Fibroblast of lung (primary cell): ENCODE results near the gene SNN.

Experiments
- EZH2 ChIP-seq: IDR thresholded peaks from 2 replicates; pipeline ENCODE4 v1.5.1; 2012; ENCODE audit warnings: low read length, control low read depth, mild to moderate bottlenecking; ENCODE audit errors: missing control alignments
- TF ChIP-seq, protein P1 (sequence below), 2 donors: IDR thresholded peaks in 1 of 2; conservative IDR thresholded peaks in 1 of 2; 1 replicate in 1 of 2; 2 replicates in 1 of 2; pipeline ENCODE4 v1.5.1; 2011 to 2012; ENCODE audit warnings: low read length in 2 of 2, control low read depth in 1 of 2, inconsistent platforms in 1 of 2, low read depth in 1 of 2, mild to moderate bottlenecking in 1 of 2

DNA sequence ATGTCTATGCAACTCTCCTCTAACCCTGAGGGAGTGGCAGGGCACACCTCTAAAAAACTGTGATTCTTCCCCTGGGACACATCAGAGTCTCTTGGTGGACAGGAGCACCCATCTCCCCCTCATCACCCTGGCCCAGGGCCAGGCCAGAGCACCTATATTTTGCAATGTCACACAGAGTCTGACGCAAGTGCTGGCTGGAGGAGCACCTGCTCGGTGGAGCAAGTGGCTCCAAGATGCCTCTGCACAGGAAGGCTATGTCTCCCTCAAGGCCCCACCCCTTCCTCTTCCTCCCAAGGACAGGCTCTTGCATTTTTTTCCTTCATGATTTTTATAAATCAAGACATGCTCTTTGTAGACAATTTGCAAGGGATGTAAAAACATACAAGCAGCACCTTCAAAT lies 13.3 kb downstream of the SNN start:
- TF ChIP-seq, protein P1, sequence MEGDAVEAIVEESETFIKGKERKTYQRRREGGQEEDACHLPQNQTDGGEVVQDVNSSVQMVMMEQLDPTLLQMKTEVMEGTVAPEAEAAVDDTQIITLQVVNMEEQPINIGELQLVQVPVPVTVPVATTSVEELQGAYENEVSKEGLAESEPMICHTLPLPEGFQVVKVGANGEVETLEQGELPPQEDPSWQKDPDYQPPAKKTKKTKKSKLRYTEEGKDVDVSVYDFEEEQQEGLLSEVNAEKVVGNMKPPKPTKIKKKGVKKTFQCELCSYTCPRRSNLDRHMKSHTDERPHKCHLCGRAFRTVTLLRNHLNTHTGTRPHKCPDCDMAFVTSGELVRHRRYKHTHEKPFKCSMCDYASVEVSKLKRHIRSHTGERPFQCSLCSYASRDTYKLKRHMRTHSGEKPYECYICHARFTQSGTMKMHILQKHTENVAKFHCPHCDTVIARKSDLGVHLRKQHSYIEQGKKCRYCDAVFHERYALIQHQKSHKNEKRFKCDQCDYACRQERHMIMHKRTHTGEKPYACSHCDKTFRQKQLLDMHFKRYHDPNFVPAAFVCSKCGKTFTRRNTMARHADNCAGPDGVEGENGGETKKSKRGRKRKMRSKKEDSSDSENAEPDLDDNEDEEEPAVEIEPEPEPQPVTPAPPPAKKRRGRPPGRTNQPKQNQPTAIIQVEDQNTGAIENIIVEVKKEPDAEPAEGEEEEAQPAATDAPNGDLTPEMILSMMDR (conservative IDR thresholded peaks at IDR 0.05 in 1 of 2, IDR thresholded peaks at IDR 0.05 in 1 of 2; ENCODE audit: low read depth in 1 of 2, low read length in 2 of 2): no peak
- TF ChIP-seq EZH2: no peak
